GM19468 (cell line): ENCODE data around the gene PTRHD1.
"Not testable (repeated sequence)": the region's sequence is repeated elsewhere in the genome, so short reads cannot be mapped to it uniquely, and the experiment has no call there.

Experiments used
- ATAC-seq: cut with Tn5 transposase; IDR thresholded peaks from one replicate; pipeline ENCODE4 v1.9.1; 2021; ENCODE audit warnings: mild to moderate bottlenecking, moderate library complexity, moderate number of reproducible peaks; ENCODE audit not compliant: unreplicated experiment; ENCODE audit errors: extremely low read depth

PTRHD1 gene

GRCh38 chr2:24792874-24793760, at the start of gene PTRHD1, which contains the start of gene CENPO:
PTRHD1 (minus strand) TSS chr2:24793391; CDS start chr2:24793377, 14 bp downstream.
CENPO (plus strand) TSS chr2:24793425; CDS start chr2:24793920, 495 bp downstream.
- ATAC-seq, result peak; percentile 80

- no peak for ATAC-seq
Observed at GRCh38 chr2:24842081-24843050, 49.2 kb upstream of the PTRHD1 start.

- ATAC-seq, result no peak
Observed at GRCh38 chr2:24840962-24841945, 48.1 kb upstream of the PTRHD1 start.

GRCh38 chr2:24840164-24840869, 47.1 kb upstream of the PTRHD1 start:
- no peak for ATAC-seq

GRCh38 chr2:24839729-24840128, 46.5 kb upstream of the PTRHD1 start:
- no peak for ATAC-seq

- ATAC-seq, result no peak
Observed at GRCh38 chr2:24838541-24838940, 45.4 kb upstream of the PTRHD1 start.

- ATAC-seq, result no peak
Observed at GRCh38 chr2:24837996-24838513, 44.9 kb upstream of the PTRHD1 start.

GRCh38 chr2:24836706-24837105, 43.5 kb upstream of the PTRHD1 start:
- ATAC-seq, result no peak

GRCh38 chr2:24836206-24836605, 43.0 kb upstream of the PTRHD1 start:
- ATAC-seq, result no peak

- ATAC-seq, result not testable (repeated sequence)
Observed at GRCh38 chr2:24835411-24835810, 42.2 kb upstream of the PTRHD1 start.

- no peak for ATAC-seq
Observed at GRCh38 chr2:24834733-24835395, 41.7 kb upstream of the PTRHD1 start.

- ATAC-seq, result no peak
Observed at GRCh38 chr2:24833821-24834732, 40.9 kb upstream of the PTRHD1 start.

GRCh38 chr2:24832931-24833701, 39.9 kb upstream of the PTRHD1 start:
- no peak for ATAC-seq

- ATAC-seq, result no peak
Observed at GRCh38 chr2:24832521-24832920, 39.3 kb upstream of the PTRHD1 start.

GRCh38 chr2:24832073-24832461, 38.9 kb upstream of the PTRHD1 start:
- no peak for ATAC-seq
